ENCODE data around the gene REPIN1. TPM values are rescaled to one million over a fixed set of nuclear protein-coding genes. Genes with fewer than 3 reads are reported as not detected.

REPIN1 gene
- total RNA-seq, 1 donor from 2014 or later, result 86.0 TPM

- H3K36me3 ChIP-seq, result peaks cover 13% of the 10 kb centered on the region
- ATAC-seq (no peak), DNase-seq (no peak)
- H3K27ac ChIP-seq, result no peak overlapping the region
- peaks cover 4% of the 10 kb centered on the region for H3K4me1 ChIP-seq
- H3K27me3 ChIP-seq (ENCODE audit: low read depth), result no peaks in the 10 kb centered on the region
- intact Hi-C loops (cut with DNase I), result no loop called here
- TF ChIP-seq, protein P1, sequence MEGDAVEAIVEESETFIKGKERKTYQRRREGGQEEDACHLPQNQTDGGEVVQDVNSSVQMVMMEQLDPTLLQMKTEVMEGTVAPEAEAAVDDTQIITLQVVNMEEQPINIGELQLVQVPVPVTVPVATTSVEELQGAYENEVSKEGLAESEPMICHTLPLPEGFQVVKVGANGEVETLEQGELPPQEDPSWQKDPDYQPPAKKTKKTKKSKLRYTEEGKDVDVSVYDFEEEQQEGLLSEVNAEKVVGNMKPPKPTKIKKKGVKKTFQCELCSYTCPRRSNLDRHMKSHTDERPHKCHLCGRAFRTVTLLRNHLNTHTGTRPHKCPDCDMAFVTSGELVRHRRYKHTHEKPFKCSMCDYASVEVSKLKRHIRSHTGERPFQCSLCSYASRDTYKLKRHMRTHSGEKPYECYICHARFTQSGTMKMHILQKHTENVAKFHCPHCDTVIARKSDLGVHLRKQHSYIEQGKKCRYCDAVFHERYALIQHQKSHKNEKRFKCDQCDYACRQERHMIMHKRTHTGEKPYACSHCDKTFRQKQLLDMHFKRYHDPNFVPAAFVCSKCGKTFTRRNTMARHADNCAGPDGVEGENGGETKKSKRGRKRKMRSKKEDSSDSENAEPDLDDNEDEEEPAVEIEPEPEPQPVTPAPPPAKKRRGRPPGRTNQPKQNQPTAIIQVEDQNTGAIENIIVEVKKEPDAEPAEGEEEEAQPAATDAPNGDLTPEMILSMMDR (IDR thresholded peaks at IDR 0.05), result no peak
- no peaks in the 10 kb centered on the region for H3K9me3 ChIP-seq
- no peak overlapping the region for H3K4me3 ChIP-seq
These were observed 24.7 kb downstream of the REPIN1 start for GRCh38 chr7:150393325-150393724.

DNA sequence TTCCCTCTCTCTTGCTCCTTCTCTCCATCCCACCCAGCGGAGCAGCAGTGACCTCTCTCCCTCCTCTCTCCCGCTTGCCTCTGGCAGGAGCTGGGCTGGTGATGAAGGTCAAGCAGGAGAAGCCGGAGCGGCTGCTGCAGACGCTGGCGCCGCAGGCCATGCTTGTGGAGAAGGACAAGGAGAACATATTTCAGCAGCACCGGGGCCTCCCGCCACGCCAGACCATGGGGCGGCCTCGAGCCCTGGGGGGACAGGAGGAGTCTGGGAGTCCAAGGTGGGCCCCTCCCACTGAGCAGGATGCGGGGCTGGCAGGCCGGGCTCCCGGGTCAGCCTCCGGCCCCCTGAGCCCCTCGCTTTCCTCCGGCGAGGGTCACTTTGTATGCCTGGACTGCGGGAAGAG, 27.8 kb downstream of the REPIN1 start:
- Histone ChIP-seq H3K4me3 (no peak overlapping the region), H3K27me3 (ENCODE audit: low read depth) (no peaks in the 10 kb centered on the region), H3K27ac (no peak overlapping the region), H3K36me3 (peaks cover 14% of the 10 kb centered on the region), H3K4me1 (no peaks in the 10 kb centered on the region), H3K9me3 (no peaks in the 10 kb centered on the region)
- TF ChIP-seq, protein P1 (IDR thresholded peaks at IDR 0.05), result no peak
- intact Hi-C loops (cut with DNase I), result no loop called here
- ATAC-seq (no peak), DNase-seq (no peak)

DNA sequence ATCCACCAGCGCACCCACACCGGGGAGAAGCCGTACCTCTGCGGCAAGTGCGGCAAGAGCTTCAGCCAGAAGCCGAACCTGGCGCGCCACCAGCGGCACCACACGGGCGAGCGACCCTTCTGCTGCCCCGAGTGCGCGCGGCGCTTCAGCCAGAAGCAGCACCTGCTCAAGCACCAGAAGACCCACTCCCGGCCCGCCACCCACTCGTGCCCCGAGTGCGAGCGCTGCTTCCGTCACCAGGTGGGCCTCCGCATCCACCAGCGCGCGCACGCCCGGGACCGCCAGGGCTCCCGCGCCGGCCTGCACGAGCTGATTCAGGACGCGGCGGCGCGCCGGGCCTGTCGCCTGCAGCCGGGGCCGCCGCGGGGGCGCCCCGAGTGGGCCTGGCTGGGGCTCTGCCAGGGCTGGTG, 28.2 kb downstream of the REPIN1 start:
- DNase-seq (no peak), ATAC-seq (no peak)
- Histone ChIP-seq H3K36me3 (peaks cover 14% of the 10 kb centered on the region), H3K4me3 (no peak overlapping the region), H3K4me1 (no peaks in the 10 kb centered on the region), H3K27me3 (ENCODE audit: low read depth) (no peaks in the 10 kb centered on the region), H3K9me3 (no peaks in the 10 kb centered on the region), H3K27ac (no peak overlapping the region)
- TF ChIP-seq, protein P1 (IDR thresholded peaks at IDR 0.05), result no peak
- intact Hi-C loops (cut with DNase I), result no loop called here

DNA sequence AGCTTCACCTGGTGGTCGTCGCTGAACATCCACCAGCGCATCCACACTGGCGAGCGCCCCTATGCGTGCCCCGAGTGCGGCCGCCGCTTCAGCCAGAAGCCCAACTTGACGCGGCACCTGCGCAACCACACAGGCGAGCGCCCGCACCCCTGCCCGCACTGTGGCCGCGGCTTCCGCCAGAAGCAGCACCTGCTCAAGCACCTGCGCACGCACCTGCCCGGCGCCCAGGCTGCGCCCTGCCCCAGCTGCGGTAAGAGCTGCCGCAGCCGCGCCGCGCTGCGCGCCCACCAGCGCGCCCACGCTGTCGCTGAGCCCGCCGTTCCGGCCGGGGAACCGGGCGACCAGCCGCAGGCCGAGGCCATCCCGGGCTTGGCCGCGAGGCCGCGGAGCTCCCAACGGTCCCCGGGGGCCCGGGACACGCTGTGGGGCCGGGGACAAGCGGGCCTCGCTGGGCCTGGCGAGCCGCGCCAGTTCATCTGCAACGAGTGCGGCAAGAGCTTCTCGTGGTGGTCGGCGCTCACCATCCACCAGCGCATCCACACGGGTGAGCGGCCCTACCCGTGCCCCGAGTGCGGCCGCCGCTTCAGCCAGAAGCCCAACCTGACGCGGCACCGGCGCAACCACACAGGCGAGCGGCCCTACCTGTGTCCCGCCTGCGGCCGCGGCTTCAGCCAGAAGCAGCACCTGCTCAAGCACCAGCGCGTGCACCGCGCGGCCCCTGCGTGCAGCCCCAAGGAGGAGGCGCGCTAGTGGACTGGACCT, 28.9 kb downstream of the REPIN1 start:
- ATAC-seq (no peak), DNase-seq (no peak)
- Histone ChIP-seq H3K27me3 (ENCODE audit: low read depth) (no peaks in the 10 kb centered on the region), H3K36me3 (peaks cover 14% of the 10 kb centered on the region), H3K4me1 (no peaks in the 10 kb centered on the region), H3K9me3 (no peaks in the 10 kb centered on the region), H3K27ac (no peak overlapping the region), H3K4me3 (no peak overlapping the region)
- TF ChIP-seq, protein P1 (IDR thresholded peaks at IDR 0.05), result no peak
- intact Hi-C loops (cut with DNase I), result no loop called here

DNA sequence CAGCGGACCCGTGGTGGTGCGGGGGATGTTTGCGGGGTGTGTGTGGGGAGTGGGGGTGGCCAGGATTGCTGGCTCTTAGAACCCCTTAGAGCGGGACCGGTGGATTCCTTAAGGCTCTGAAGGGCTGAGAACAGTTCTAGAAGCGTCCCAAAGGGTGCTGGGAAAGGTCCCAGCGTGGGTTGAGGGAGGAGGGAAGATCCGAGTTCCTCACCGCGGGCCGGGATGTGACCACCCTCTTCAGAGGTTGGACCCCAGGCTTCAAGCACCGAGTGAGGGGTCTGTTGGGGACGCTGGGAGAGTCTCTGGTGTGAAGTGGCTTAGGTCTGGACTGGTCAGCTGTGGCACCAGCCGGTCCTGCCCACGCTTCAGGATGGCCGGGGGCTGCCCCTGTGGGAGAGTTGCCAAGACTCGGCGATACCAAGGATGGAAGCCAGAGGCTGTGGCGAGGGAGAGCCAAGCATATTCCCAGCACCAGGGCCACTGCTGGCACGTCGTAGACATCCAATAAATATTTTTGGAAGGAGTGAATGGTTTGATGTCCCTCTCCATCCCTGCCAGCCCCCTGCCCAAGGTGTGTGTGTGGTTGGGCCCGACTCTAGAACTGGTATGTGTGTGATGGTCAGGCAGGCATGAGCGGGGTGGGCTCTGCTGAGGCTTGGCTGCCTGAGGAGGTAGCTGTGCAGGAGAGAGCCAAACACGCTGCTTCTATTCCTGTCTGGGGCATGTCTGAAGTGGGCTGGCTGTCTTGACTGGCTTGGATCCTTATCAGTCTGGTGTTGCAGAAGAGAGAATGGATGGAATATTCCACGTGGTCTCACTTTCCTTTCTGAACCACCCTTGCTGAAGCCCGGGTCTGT, 29.7 kb downstream of the REPIN1 start:
- DNase-seq (no peak), ATAC-seq (no peak)
- H3K36me3 ChIP-seq, result peaks cover 14% of the 10 kb centered on the region
- no peak overlapping the region for H3K4me3 ChIP-seq
- H3K9me3 ChIP-seq, result no peaks in the 10 kb centered on the region
- no peaks in the 10 kb centered on the region for H3K4me1 ChIP-seq
- TF ChIP-seq, protein P1 (IDR thresholded peaks at IDR 0.05), result no peak
- H3K27me3 ChIP-seq (ENCODE audit: low read depth), result no peaks in the 10 kb centered on the region
- intact Hi-C loops (cut with DNase I), result no loop called here
- H3K27ac ChIP-seq, result no peak overlapping the region

All from lower lobe of right lung (tissue), 2 donors.